ENCODE results near the gene SLC24A5.

The SLC24A5 gene

GRCh38 chr15:48109856-48110531, 10.8 kb upstream of the SLC24A5 start:
- Histone ChIP-seq H3K27ac (ENCODE audit: low read depth, low read length, severe bottlenecking) (no peak overlapping the region), H3K4me1 (ENCODE audit: control insufficient read depth, insufficient read depth, low read length, poor library complexity, severe bottlenecking) (no peaks in the 10 kb centered on the region), H3K4me3 (ENCODE audit: extremely low read depth, insufficient read depth, low read length, poor library complexity, severe bottlenecking) (no peak overlapping the region), H3K9me3 (ENCODE audit: control insufficient read depth, low read length) (no peaks in the 10 kb centered on the region), H3K36me3 (ENCODE audit: control insufficient read depth, insufficient read depth, low read length) (no peaks in the 10 kb centered on the region)
- WGBS, 2 experiments (ENCODE audit: insufficient coverage in 2 of 2) = 89 to 90% methylated on average over 3 to 4 of the region's 5 CpGs

DNA sequence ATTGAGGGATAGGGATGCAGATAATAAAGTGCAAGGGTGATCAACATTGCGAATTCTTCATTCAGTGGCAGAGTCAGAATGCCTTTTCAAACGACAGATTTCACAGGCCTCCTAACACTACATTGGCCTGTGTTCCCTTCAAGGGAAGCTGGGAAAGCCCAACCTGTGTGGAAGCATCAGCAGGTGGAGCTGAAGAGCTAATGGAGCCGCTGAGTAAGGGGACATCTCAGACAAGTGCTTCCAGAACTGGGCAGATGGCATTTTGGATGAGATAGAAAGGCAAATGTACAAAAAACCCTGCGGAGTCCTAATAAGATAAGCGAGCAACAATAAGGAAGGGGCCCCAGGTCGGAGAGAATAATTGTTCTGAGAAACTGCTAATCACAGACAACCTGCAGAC, 8.5 kb upstream of the SLC24A5 start:
- Histone ChIP-seq H3K27ac (ENCODE audit: low read depth, low read length, severe bottlenecking) (no peak overlapping the region), H3K36me3 (ENCODE audit: control insufficient read depth, insufficient read depth, low read length) (no peaks in the 10 kb centered on the region), H3K9me3 (ENCODE audit: control insufficient read depth, low read length) (no peaks in the 10 kb centered on the region), H3K4me1 (ENCODE audit: control insufficient read depth, insufficient read depth, low read length, poor library complexity, severe bottlenecking) (no peaks in the 10 kb centered on the region), H3K4me3 (ENCODE audit: extremely low read depth, insufficient read depth, low read length, poor library complexity, severe bottlenecking) (no peak overlapping the region)
- WGBS, 2 experiments (ENCODE audit: insufficient coverage in 2 of 2) = 27 to 36% methylated on average over 4 to 6 of the region's 6 CpGs

DNA sequence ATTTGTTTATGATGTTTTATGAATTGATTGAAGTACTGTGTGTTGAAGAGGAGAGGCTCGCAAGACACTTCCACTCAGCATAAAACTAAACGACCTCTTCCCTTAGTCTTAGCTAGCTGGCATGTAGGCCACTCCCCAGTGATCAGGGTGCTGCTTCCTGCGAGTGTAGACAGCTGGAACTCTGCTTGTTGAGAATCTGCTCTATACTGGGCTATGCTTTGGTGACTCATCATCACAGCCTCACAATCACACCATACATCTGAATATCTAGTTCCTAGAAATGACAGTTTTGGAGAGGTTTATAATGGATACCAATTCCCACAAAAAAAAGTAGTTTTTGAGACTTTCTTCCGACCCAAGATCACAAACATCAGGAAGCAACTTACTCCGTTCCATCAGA, 1.5 kb upstream of the SLC24A5 start:
- H3K4me3 ChIP-seq (ENCODE audit: extremely low read depth, insufficient read depth, low read length, poor library complexity, severe bottlenecking) = no peak overlapping the region
- H3K36me3 ChIP-seq (ENCODE audit: control insufficient read depth, insufficient read depth, low read length) = no peaks in the 10 kb centered on the region
- no peaks in the 10 kb centered on the region for H3K9me3 ChIP-seq (ENCODE audit: control insufficient read depth, low read length)
- H3K27ac ChIP-seq (ENCODE audit: low read depth, low read length, severe bottlenecking) = no peak overlapping the region
- H3K4me1 ChIP-seq (ENCODE audit: control insufficient read depth, insufficient read depth, low read length, poor library complexity, severe bottlenecking) = no peaks in the 10 kb centered on the region
- 100% methylated on average over 2 of the region's 5 CpGs; no CpG with 5 or more reads in 1 of the 2 experiments for WGBS, 2 experiments (ENCODE audit: insufficient coverage in 2 of 2)

GRCh38 chr15:48121849-48122248, 1.1 kb downstream of the SLC24A5 start:
- 88 to 100% methylated on average over 3 to 6 of the region's 8 CpGs for WGBS, 2 experiments (ENCODE audit: insufficient coverage in 2 of 2)
- no peaks in the 10 kb centered on the region for H3K4me1 ChIP-seq (ENCODE audit: control insufficient read depth, insufficient read depth, low read length, poor library complexity, severe bottlenecking)
- no peaks in the 10 kb centered on the region for H3K36me3 ChIP-seq (ENCODE audit: control insufficient read depth, insufficient read depth, low read length)
- no peaks in the 10 kb centered on the region for H3K9me3 ChIP-seq (ENCODE audit: control insufficient read depth, low read length)
- no peak overlapping the region for H3K4me3 ChIP-seq (ENCODE audit: extremely low read depth, insufficient read depth, low read length, poor library complexity, severe bottlenecking)
- H3K27ac ChIP-seq (ENCODE audit: low read depth, low read length, severe bottlenecking) = no peak overlapping the region

- Histone ChIP-seq H3K9me3 (ENCODE audit: control insufficient read depth, low read length) (no peaks in the 10 kb centered on the region), H3K4me3 (ENCODE audit: extremely low read depth, insufficient read depth, low read length, poor library complexity, severe bottlenecking) (no peak overlapping the region), H3K27ac (ENCODE audit: low read depth, low read length, severe bottlenecking) (no peak overlapping the region), H3K36me3 (ENCODE audit: control insufficient read depth, insufficient read depth, low read length) (no peaks in the 10 kb centered on the region), H3K4me1 (ENCODE audit: control insufficient read depth, insufficient read depth, low read length, poor library complexity, severe bottlenecking) (no peaks in the 10 kb centered on the region)
- WGBS, 2 experiments (ENCODE audit: insufficient coverage in 2 of 2) = 91 to 100% methylated on average over 4 of the region's 6 CpGs
Measured at GRCh38 chr15:48126667-48127355, 6.0 kb downstream of the SLC24A5 start.

GRCh38 chr15:48131324-48131723, 10.5 kb downstream of the SLC24A5 start:
- Histone ChIP-seq H3K4me1 (ENCODE audit: control insufficient read depth, insufficient read depth, low read length, poor library complexity, severe bottlenecking) (no peaks in the 10 kb centered on the region), H3K9me3 (ENCODE audit: control insufficient read depth, low read length) (no peaks in the 10 kb centered on the region), H3K36me3 (ENCODE audit: control insufficient read depth, insufficient read depth, low read length) (no peaks in the 10 kb centered on the region), H3K27ac (ENCODE audit: low read depth, low read length, severe bottlenecking) (no peak overlapping the region), H3K4me3 (ENCODE audit: extremely low read depth, insufficient read depth, low read length, poor library complexity, severe bottlenecking) (no peak overlapping the region)

DNA sequence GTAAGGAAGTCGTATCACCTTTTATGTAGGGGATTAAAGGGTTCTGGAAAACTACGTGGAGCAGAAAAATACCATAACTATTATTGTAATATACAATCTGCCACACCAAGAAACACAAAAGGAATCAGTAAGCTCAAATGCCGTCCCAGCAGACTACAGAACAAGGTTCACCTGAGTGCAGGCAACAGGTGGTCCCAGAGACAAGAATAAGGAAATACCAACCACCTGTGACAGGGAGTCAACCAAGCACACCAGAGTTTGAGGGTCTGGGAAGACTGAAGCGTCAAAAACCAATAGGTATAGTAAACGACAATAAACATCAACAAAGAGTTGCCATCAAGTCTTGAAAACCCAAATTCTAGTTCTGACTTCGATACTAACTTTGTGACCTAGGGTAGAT, 12.1 kb downstream of the SLC24A5 start:
- Histone ChIP-seq H3K36me3 (ENCODE audit: control insufficient read depth, insufficient read depth, low read length) (no peaks in the 10 kb centered on the region), H3K9me3 (ENCODE audit: control insufficient read depth, low read length) (no peaks in the 10 kb centered on the region), H3K4me1 (ENCODE audit: control insufficient read depth, insufficient read depth, low read length, poor library complexity, severe bottlenecking) (no peaks in the 10 kb centered on the region), H3K27ac (ENCODE audit: low read depth, low read length, severe bottlenecking) (no peak overlapping the region), H3K4me3 (ENCODE audit: extremely low read depth, insufficient read depth, low read length, poor library complexity, severe bottlenecking) (no peak overlapping the region)
- whole genome bisulfite sequencing, 2 experiments (ENCODE audit: insufficient coverage in 2 of 2) = 80 to 100% methylated on average over 1 to 2 of the region's 6 CpGs

GRCh38 chr15:48143856-48144255, 23.1 kb downstream of the SLC24A5 start:
- Histone ChIP-seq H3K27ac (ENCODE audit: low read depth, low read length, severe bottlenecking) (no peak overlapping the region), H3K4me3 (ENCODE audit: extremely low read depth, insufficient read depth, low read length, poor library complexity, severe bottlenecking) (no peak overlapping the region), H3K4me1 (ENCODE audit: control insufficient read depth, insufficient read depth, low read length, poor library complexity, severe bottlenecking) (no peaks in the 10 kb centered on the region), H3K9me3 (ENCODE audit: control insufficient read depth, low read length) (no peaks in the 10 kb centered on the region), H3K36me3 (ENCODE audit: control insufficient read depth, insufficient read depth, low read length) (peaks cover 3% of the 10 kb centered on the region)
- no CpG with 5 or more reads among the region's 1 CpG for WGBS, 2 experiments (ENCODE audit: insufficient coverage in 2 of 2)

GRCh38 chr15:48144889-48145288, 24.1 kb downstream of the SLC24A5 start:
- no peaks in the 10 kb centered on the region for H3K4me1 ChIP-seq (ENCODE audit: control insufficient read depth, insufficient read depth, low read length, poor library complexity, severe bottlenecking)
- H3K27ac ChIP-seq (ENCODE audit: low read depth, low read length, severe bottlenecking) = no peak overlapping the region
- 75 to 87% methylated on average over 1 of the region's 1 CpG for WGBS, 2 experiments (ENCODE audit: insufficient coverage in 2 of 2)
- H3K36me3 ChIP-seq (ENCODE audit: control insufficient read depth, insufficient read depth, low read length) = peaks cover 3% of the 10 kb centered on the region
- H3K9me3 ChIP-seq (ENCODE audit: control insufficient read depth, low read length) = no peaks in the 10 kb centered on the region
- H3K4me3 ChIP-seq (ENCODE audit: extremely low read depth, insufficient read depth, low read length, poor library complexity, severe bottlenecking) = no peak overlapping the region

DNA sequence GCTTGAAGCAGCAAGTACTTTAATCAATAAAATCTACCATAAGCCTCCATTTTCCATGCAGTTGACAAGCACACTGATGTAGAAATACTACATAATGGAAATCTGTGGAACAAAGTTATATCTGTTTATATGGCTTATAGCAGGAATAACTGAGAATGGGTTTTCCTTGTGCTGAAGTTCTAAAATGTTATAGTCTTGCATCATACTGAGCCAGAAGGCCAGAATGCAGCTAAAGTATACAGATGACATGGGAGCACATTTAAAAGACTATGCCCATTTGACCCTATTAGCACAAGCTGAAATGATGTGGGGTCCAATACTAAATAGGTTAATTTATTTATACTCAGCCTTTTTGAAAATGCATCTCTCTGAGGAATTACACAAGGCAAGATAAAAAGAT, 25.1 kb downstream of the SLC24A5 start:
- Histone ChIP-seq H3K4me3 (ENCODE audit: extremely low read depth, insufficient read depth, low read length, poor library complexity, severe bottlenecking) (no peak overlapping the region), H3K9me3 (ENCODE audit: control insufficient read depth, low read length) (no peaks in the 10 kb centered on the region), H3K4me1 (ENCODE audit: control insufficient read depth, insufficient read depth, low read length, poor library complexity, severe bottlenecking) (no peaks in the 10 kb centered on the region), H3K27ac (ENCODE audit: low read depth, low read length, severe bottlenecking) (no peak overlapping the region), H3K36me3 (ENCODE audit: control insufficient read depth, insufficient read depth, low read length) (peaks cover 3% of the 10 kb centered on the region)

DNA sequence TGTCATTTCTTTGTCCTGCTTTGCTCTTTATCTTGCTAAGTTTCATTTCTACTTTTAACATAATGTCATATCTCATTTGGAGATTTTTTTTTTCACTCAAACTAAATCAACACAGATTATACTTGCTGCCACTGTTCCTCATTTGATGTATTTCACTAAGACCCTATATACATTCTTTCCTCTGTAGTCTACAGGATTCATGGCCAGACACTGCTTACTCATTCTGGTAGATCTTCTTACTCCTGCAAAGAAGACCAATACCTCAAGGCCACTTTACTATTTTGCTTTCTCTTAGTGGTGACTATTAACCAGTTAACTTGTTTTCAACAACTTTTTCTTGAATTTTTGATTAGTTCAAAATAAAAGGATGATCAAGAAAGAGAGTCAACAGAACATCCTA, 26.6 kb downstream of the SLC24A5 start:
- peaks cover 7% of the 10 kb centered on the region for H3K36me3 ChIP-seq (ENCODE audit: control insufficient read depth, insufficient read depth, low read length)
- no peaks in the 10 kb centered on the region for H3K9me3 ChIP-seq (ENCODE audit: control insufficient read depth, low read length)
- no peak overlapping the region for H3K27ac ChIP-seq (ENCODE audit: low read depth, low read length, severe bottlenecking)
- no peaks in the 10 kb centered on the region for H3K4me1 ChIP-seq (ENCODE audit: control insufficient read depth, insufficient read depth, low read length, poor library complexity, severe bottlenecking)
- H3K4me3 ChIP-seq (ENCODE audit: extremely low read depth, insufficient read depth, low read length, poor library complexity, severe bottlenecking) = no peak overlapping the region

Measured in mesodermal cell (in vitro differentiated cells).